ENCODE data around the gene SUN5.

DNA sequence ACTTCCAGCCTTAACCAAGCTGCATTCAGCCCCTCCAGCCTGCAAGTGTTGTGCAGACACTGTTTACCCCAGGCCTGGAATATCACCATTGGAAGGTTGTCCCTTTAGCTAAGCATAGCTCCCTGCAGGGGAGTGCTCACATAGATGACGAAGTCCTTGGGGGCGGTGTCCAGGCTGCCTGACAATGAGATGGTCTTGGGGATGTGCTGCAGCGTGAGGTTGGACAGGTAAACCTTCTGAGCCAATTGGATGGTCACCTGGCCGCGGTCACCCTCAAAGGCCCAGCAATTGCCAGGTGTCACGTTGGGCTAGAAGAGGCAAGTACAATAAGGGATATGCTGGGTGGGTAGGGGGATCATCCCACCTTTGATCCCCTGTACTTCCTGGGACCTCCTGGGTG, 18.6 kb downstream of the SUN5 start:
- TF ChIP-seq, protein P1, sequence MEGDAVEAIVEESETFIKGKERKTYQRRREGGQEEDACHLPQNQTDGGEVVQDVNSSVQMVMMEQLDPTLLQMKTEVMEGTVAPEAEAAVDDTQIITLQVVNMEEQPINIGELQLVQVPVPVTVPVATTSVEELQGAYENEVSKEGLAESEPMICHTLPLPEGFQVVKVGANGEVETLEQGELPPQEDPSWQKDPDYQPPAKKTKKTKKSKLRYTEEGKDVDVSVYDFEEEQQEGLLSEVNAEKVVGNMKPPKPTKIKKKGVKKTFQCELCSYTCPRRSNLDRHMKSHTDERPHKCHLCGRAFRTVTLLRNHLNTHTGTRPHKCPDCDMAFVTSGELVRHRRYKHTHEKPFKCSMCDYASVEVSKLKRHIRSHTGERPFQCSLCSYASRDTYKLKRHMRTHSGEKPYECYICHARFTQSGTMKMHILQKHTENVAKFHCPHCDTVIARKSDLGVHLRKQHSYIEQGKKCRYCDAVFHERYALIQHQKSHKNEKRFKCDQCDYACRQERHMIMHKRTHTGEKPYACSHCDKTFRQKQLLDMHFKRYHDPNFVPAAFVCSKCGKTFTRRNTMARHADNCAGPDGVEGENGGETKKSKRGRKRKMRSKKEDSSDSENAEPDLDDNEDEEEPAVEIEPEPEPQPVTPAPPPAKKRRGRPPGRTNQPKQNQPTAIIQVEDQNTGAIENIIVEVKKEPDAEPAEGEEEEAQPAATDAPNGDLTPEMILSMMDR (IDR thresholded peaks at IDR 0.05) = no peak
- TF ChIP-seq EZH2 (IDR thresholded peaks at IDR 0.05; ENCODE audit: borderline replicate concordance, insufficient read depth, low read depth, low read length, poor library complexity, severe bottlenecking) = no peak

Measured in B cell (primary cell).